HG03520 (cell line): Measurements from ENCODE around the gene NONO.
"Not testable (repeated sequence)": the region's sequence is repeated elsewhere in the genome, so short reads cannot be mapped to it uniquely, and the experiment has no call there.

Experiments
- ATAC-seq: cut with Tn5 transposase; IDR thresholded peaks from one replicate; pipeline ENCODE4 v1.9.1; 2021; ENCODE audit warnings: mild to moderate bottlenecking, moderate library complexity; ENCODE audit not compliant: unreplicated experiment

Gene NONO

GRCh38 chrX:71285929-71286328, 2.5 kb downstream of the NONO start:
- ATAC-seq = no peak

GRCh38 chrX:71291381-71291780, 7.9 kb downstream of the NONO start:
- no peak for ATAC-seq

- no peak for ATAC-seq
Measured at GRCh38 chrX:71292669-71293365, 9.4 kb downstream of the NONO start.

- ATAC-seq = no peak
Measured at GRCh38 chrX:71296806-71297205, 13.4 kb downstream of the NONO start.

- ATAC-seq = no peak
Measured at GRCh38 chrX:71298119-71298518, 14.7 kb downstream of the NONO start.

GRCh38 chrX:71300064-71300463, 16.6 kb downstream of the NONO start:
- not testable (repeated sequence) for ATAC-seq

GRCh38 chrX:71300495-71300894, 17.1 kb downstream of the NONO start:
- ATAC-seq = not testable (repeated sequence)

- ATAC-seq = no peak
Measured at GRCh38 chrX:71301195-71301924, 17.9 kb downstream of the NONO start, which contains the start of gene ITGB1BP2. ITGB1BP2 (plus strand) TSS chrX:71301750; CDS start chrX:71301807, 57 bp downstream.

GRCh38 chrX:71302461-71303213, 19.2 kb downstream of the NONO start:
- no peak for ATAC-seq

- ATAC-seq = no peak
Measured at GRCh38 chrX:71304561-71304960, 21.1 kb downstream of the NONO start.

GRCh38 chrX:71315917-71316316, 32.5 kb downstream of the NONO start:
- no peak for ATAC-seq

- ATAC-seq = not testable (repeated sequence)
Measured at GRCh38 chrX:71316959-71317358, 33.5 kb downstream of the NONO start.

GRCh38 chrX:71320126-71320525, 36.7 kb downstream of the NONO start:
- no peak for ATAC-seq

GRCh38 chrX:71321731-71322130, 38.3 kb downstream of the NONO start:
- no peak for ATAC-seq

GRCh38 chrX:71324452-71324851, 41.0 kb downstream of the NONO start:
- not testable (repeated sequence) for ATAC-seq

- ATAC-seq = no peak
Measured at GRCh38 chrX:71326394-71326793, 43.0 kb downstream of the NONO start.

- not testable (repeated sequence) for ATAC-seq
Measured at GRCh38 chrX:71349151-71349665, 65.8 kb downstream of the NONO start.

GRCh38 chrX:71349867-71350266, 66.4 kb downstream of the NONO start:
- ATAC-seq = not testable (repeated sequence)
